ENCODE results near the gene MAGI1.

Gene MAGI1

GRCh38 chr3:65596571-65597225, 442.0 kb downstream of the MAGI1 start:
- H3K14ac ChIP-seq (ENCODE audit: low read length in 2 of 2): no peak overlapping the region
- H2BK12ac ChIP-seq (ENCODE audit: low read length in 2 of 2): peak overlapping the region in 1 of 2 experiments; percentile 30
- H3K4me2 ChIP-seq (ENCODE audit: low read length, poor library complexity, severe bottlenecking): peak overlapping the region; percentile 88
- H4K91ac ChIP-seq (ENCODE audit: low read length): peak overlapping the region; percentile 67
- no peak overlapping the region for H2BK15ac ChIP-seq (ENCODE audit: low read depth, poor library complexity, severe bottlenecking)
- DNase-seq: no peak
- peak overlapping the region in 1 of 2 experiments; percentile 68 for H3K23ac ChIP-seq (ENCODE audit: low read length in 2 of 2)
- H3K36me3 ChIP-seq (ENCODE audit: control insufficient read depth in 1 of 2, insufficient read depth in 2 of 2, low read depth in 1 of 2, low read length in 2 of 2): no peaks in the 10 kb centered on the region
- no peak overlapping the region for H3K4ac ChIP-seq (ENCODE audit: low read depth in 1 of 2, low read length in 2 of 2)
- H3K9ac ChIP-seq (ENCODE audit: low read length): peak overlapping the region; percentile 6
- H3K27ac ChIP-seq (ENCODE audit: low read length, poor library complexity, severe bottlenecking): no peak overlapping the region
- H3K79me1 ChIP-seq (replicated peaks; ENCODE audit: low read length, poor library complexity, severe bottlenecking): peaks cover 13% of the 10 kb centered on the region
- H2BK5ac ChIP-seq (ENCODE audit: low read depth, low read length, poor library complexity, severe bottlenecking): no peak overlapping the region
- peak overlapping the region in 1 of 2 experiments; percentile 60 for H3K18ac ChIP-seq (ENCODE audit: low read depth in 1 of 2, low read length in 2 of 2)
- H2AFZ ChIP-seq (ENCODE audit: low read depth, low read length): no peak overlapping the region
- H3K9me3 ChIP-seq (ENCODE audit: control insufficient read depth, low read length): no peaks in the 10 kb centered on the region
- no peak overlapping the region for H2BK120ac ChIP-seq (ENCODE audit: low read depth, low read length)
- H3K27me3 ChIP-seq (ENCODE audit: control insufficient read depth in 1 of 2, insufficient read depth in 1 of 2, low read length in 2 of 2): peaks cover 0 to 5% of the 10 kb centered on the region in 2 experiments
- H2AK5ac ChIP-seq (ENCODE audit: low read length, severe bottlenecking): no peak overlapping the region
- WGBS: 3% methylated on average over 13 of the region's 13 CpGs
- peaks cover 13% of the 10 kb centered on the region for H3K4me1 ChIP-seq (ENCODE audit: control insufficient read depth, insufficient read depth, low read depth, low read length)
- peak overlapping the region in 1 of 2 experiments; percentile 34 for H3K4me3 ChIP-seq (ENCODE audit: insufficient read depth in 1 of 2, low read depth in 1 of 2, low read length in 2 of 2)
- H4K8ac ChIP-seq (ENCODE audit: low read length): peak overlapping the region; percentile 20

GRCh38 chr3:65596029-65596300, 442.8 kb downstream of the MAGI1 start:
- WGBS: 49% methylated on average over 5 of the region's 5 CpGs
- Histone ChIP-seq H3K18ac (ENCODE audit: low read depth in 1 of 2, low read length in 2 of 2) (no peak overlapping the region), H4K8ac (ENCODE audit: low read length) (no peak overlapping the region)

GRCh38 chr3:65595222-65596028, 443.3 kb downstream of the MAGI1 start:
- WGBS: 72% methylated on average over 7 of the region's 8 CpGs

More at GRCh38 chr3:65596029-65596300, 442.8 kb downstream of the MAGI1 start:
- Histone ChIP-seq H3K4ac (ENCODE audit: low read depth in 1 of 2, low read length in 2 of 2) (no peak overlapping the region), H2BK5ac (ENCODE audit: low read depth, low read length, poor library complexity, severe bottlenecking) (no peak overlapping the region), H3K9ac (ENCODE audit: low read length) (no peak overlapping the region), H3K36me3 (ENCODE audit: control insufficient read depth in 1 of 2, insufficient read depth in 2 of 2, low read depth in 1 of 2, low read length in 2 of 2) (no peaks in the 10 kb centered on the region), H3K27me3 (ENCODE audit: control insufficient read depth in 1 of 2, insufficient read depth in 1 of 2, low read length in 2 of 2) (peaks cover 0 to 5% of the 10 kb centered on the region in 2 experiments), H2BK15ac (ENCODE audit: low read depth, poor library complexity, severe bottlenecking) (no peak overlapping the region), H2BK120ac (ENCODE audit: low read depth, low read length) (no peak overlapping the region), H2BK12ac (ENCODE audit: low read length in 2 of 2) (no peak overlapping the region), H3K27ac (ENCODE audit: low read length, poor library complexity, severe bottlenecking) (no peak overlapping the region), H2AFZ (ENCODE audit: low read depth, low read length) (no peak overlapping the region), H3K79me1 (replicated peaks; ENCODE audit: low read length, poor library complexity, severe bottlenecking) (peaks cover 19% of the 10 kb centered on the region), H3K14ac (ENCODE audit: low read length in 2 of 2) (no peak overlapping the region), H4K91ac (ENCODE audit: low read length) (no peak overlapping the region), H3K4me1 (ENCODE audit: control insufficient read depth, insufficient read depth, low read depth, low read length) (peaks cover 13% of the 10 kb centered on the region), H3K4me3 (ENCODE audit: insufficient read depth in 1 of 2, low read depth in 1 of 2, low read length in 2 of 2) (no peak overlapping the region), H2AK5ac (ENCODE audit: low read length, severe bottlenecking) (no peak overlapping the region), H3K4me2 (ENCODE audit: low read length, poor library complexity, severe bottlenecking) (no peak overlapping the region), H3K23ac (ENCODE audit: low read length in 2 of 2) (no peak overlapping the region), H3K9me3 (ENCODE audit: control insufficient read depth, low read length) (no peaks in the 10 kb centered on the region)
- no peak for DNase-seq

More at GRCh38 chr3:65595222-65596028, 443.3 kb downstream of the MAGI1 start:
- Histone ChIP-seq H3K4ac (ENCODE audit: low read depth in 1 of 2, low read length in 2 of 2) (peak overlapping the region in 1 of 2 experiments; percentile 45), H2BK15ac (ENCODE audit: low read depth, poor library complexity, severe bottlenecking) (no peak overlapping the region), H2AFZ (ENCODE audit: low read depth, low read length) (no peak overlapping the region), H3K23ac (ENCODE audit: low read length in 2 of 2) (no peak overlapping the region), H3K14ac (ENCODE audit: low read length in 2 of 2) (no peak overlapping the region), H3K4me3 (ENCODE audit: insufficient read depth in 1 of 2, low read depth in 1 of 2, low read length in 2 of 2) (no peak overlapping the region), H3K27me3 (ENCODE audit: control insufficient read depth in 1 of 2, insufficient read depth in 1 of 2, low read length in 2 of 2) (peaks cover 0 to 5% of the 10 kb centered on the region in 2 experiments), H2BK5ac (ENCODE audit: low read depth, low read length, poor library complexity, severe bottlenecking) (no peak overlapping the region), H3K79me1 (replicated peaks; ENCODE audit: low read length, poor library complexity, severe bottlenecking) (peaks cover 18% of the 10 kb centered on the region), H4K8ac (ENCODE audit: low read length) (no peak overlapping the region), H4K91ac (ENCODE audit: low read length) (no peak overlapping the region), H2BK120ac (ENCODE audit: low read depth, low read length) (no peak overlapping the region), H2BK12ac (ENCODE audit: low read length in 2 of 2) (no peak overlapping the region), H3K27ac (ENCODE audit: low read length, poor library complexity, severe bottlenecking) (no peak overlapping the region), H3K9ac (ENCODE audit: low read length) (no peak overlapping the region), H2AK5ac (ENCODE audit: low read length, severe bottlenecking) (no peak overlapping the region), H3K4me1 (ENCODE audit: control insufficient read depth, insufficient read depth, low read depth, low read length) (peaks cover 13% of the 10 kb centered on the region), H3K36me3 (ENCODE audit: control insufficient read depth in 1 of 2, insufficient read depth in 2 of 2, low read depth in 1 of 2, low read length in 2 of 2) (no peaks in the 10 kb centered on the region), H3K18ac (ENCODE audit: low read depth in 1 of 2, low read length in 2 of 2) (no peak overlapping the region), H3K4me2 (ENCODE audit: low read length, poor library complexity, severe bottlenecking) (no peak overlapping the region), H3K9me3 (ENCODE audit: control insufficient read depth, low read length) (no peaks in the 10 kb centered on the region)
- no peak for DNase-seq
